HL-60 (cell line): ENCODE data around the gene FBXO8.

Source experiments
- GABPA ChIP-seq: IDR thresholded peaks from 2 replicates; pipeline ENCODE4 v1.6.1; 2012; ENCODE audit warnings: low read depth
- POLR2AphosphoS5 ChIP-seq: IDR thresholded peaks from 2 replicates; pipeline ENCODE4 v1.6.1; 2012; ENCODE audit warnings: low read depth
- SPI1 ChIP-seq: IDR thresholded peaks from 2 replicates; pipeline ENCODE4 v1.6.1; 2012; ENCODE audit warnings: low read depth, mild to moderate bottlenecking, borderline replicate concordance
- TF ChIP-seq, protein P1 (sequence below): IDR thresholded peaks from one replicate; pipeline ENCODE4 v1.5.1; 2011; ENCODE audit warnings: low read length, control low read depth, inconsistent platforms; ENCODE audit not compliant: insufficient read depth
- TF ChIP-seq, protein P2 (sequence below): IDR thresholded peaks from 2 replicates; pipeline ENCODE4 v1.6.1; 2012; ENCODE audit warnings: low read depth; ENCODE audit not compliant: insufficient replicate concordance

DNA sequence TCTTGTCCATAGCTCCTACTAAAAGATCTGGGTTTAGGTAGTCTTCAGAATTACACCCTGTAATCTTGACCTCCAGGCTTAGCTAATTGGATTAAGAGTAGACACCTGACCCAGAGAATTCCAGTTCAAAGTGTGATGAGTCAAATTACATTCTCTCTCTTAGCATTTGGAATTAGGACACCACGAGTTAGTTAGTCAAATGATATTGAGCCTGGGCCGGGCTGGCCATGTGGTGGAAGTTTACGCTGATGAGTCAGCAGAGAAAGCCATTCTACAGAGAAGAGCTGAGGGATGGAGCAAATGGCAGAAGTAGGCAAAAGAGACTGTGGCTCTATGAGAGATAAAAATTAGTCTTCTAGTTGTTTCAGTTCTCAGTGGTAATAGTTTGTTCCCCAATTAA is 31.3 kb upstream of the FBXO8 start:
- TF ChIP-seq POLR2AphosphoS5 = no peak
- TF ChIP-seq, protein P1, sequence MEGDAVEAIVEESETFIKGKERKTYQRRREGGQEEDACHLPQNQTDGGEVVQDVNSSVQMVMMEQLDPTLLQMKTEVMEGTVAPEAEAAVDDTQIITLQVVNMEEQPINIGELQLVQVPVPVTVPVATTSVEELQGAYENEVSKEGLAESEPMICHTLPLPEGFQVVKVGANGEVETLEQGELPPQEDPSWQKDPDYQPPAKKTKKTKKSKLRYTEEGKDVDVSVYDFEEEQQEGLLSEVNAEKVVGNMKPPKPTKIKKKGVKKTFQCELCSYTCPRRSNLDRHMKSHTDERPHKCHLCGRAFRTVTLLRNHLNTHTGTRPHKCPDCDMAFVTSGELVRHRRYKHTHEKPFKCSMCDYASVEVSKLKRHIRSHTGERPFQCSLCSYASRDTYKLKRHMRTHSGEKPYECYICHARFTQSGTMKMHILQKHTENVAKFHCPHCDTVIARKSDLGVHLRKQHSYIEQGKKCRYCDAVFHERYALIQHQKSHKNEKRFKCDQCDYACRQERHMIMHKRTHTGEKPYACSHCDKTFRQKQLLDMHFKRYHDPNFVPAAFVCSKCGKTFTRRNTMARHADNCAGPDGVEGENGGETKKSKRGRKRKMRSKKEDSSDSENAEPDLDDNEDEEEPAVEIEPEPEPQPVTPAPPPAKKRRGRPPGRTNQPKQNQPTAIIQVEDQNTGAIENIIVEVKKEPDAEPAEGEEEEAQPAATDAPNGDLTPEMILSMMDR = no peak
- TF ChIP-seq, protein P2, sequence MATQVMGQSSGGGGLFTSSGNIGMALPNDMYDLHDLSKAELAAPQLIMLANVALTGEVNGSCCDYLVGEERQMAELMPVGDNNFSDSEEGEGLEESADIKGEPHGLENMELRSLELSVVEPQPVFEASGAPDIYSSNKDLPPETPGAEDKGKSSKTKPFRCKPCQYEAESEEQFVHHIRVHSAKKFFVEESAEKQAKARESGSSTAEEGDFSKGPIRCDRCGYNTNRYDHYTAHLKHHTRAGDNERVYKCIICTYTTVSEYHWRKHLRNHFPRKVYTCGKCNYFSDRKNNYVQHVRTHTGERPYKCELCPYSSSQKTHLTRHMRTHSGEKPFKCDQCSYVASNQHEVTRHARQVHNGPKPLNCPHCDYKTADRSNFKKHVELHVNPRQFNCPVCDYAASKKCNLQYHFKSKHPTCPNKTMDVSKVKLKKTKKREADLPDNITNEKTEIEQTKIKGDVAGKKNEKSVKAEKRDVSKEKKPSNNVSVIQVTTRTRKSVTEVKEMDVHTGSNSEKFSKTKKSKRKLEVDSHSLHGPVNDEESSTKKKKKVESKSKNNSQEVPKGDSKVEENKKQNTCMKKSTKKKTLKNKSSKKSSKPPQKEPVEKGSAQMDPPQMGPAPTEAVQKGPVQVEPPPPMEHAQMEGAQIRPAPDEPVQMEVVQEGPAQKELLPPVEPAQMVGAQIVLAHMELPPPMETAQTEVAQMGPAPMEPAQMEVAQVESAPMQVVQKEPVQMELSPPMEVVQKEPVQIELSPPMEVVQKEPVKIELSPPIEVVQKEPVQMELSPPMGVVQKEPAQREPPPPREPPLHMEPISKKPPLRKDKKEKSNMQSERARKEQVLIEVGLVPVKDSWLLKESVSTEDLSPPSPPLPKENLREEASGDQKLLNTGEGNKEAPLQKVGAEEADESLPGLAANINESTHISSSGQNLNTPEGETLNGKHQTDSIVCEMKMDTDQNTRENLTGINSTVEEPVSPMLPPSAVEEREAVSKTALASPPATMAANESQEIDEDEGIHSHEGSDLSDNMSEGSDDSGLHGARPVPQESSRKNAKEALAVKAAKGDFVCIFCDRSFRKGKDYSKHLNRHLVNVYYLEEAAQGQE = no peak
- no peak for TF ChIP-seq GABPA
- TF ChIP-seq SPI1 = no peak
